ENCODE measurements around the gene NUF2.

DNA sequence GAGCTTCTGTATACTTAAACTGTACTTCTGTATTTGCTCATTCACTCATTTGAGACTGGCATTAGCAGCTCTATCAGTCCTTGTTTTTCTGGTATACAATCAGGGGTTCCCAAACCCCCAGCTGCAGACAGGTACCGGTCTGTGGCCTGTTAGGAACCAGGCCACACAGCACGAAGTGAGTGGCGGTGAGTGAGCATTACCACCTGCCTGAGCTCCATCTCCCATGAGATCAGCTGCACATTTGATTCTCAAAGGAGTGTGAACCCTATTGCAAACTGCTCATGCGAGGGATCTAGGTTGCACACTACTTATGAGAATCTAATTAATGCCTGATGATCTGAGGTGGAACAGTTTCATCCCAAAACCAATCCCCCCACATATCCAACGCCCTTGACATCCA, 18.2 kb upstream of the NUF2 start:
- TF ChIP-seq, protein P1, sequence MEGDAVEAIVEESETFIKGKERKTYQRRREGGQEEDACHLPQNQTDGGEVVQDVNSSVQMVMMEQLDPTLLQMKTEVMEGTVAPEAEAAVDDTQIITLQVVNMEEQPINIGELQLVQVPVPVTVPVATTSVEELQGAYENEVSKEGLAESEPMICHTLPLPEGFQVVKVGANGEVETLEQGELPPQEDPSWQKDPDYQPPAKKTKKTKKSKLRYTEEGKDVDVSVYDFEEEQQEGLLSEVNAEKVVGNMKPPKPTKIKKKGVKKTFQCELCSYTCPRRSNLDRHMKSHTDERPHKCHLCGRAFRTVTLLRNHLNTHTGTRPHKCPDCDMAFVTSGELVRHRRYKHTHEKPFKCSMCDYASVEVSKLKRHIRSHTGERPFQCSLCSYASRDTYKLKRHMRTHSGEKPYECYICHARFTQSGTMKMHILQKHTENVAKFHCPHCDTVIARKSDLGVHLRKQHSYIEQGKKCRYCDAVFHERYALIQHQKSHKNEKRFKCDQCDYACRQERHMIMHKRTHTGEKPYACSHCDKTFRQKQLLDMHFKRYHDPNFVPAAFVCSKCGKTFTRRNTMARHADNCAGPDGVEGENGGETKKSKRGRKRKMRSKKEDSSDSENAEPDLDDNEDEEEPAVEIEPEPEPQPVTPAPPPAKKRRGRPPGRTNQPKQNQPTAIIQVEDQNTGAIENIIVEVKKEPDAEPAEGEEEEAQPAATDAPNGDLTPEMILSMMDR (IDR thresholded peaks at IDR 0.05) = no peak
- no peak for TF ChIP-seq EZH2 (IDR thresholded peaks at IDR 0.05)

Measured in neural progenitor cell (in vitro differentiated cells).